B cell (primary cell): Measurements from ENCODE around the gene PODNL1. TPM values are rescaled to one million over a fixed set of nuclear protein-coding genes. Genes with fewer than 3 reads are reported as not detected.

ENCODE experiments used
- ATAC-seq: fragments of 200-7000 bp; cut with Tn5 transposase; one replicate; pipeline ENCODE4 v1.10.0; 2021; ENCODE audit warnings: low read depth, mild to moderate bottlenecking, moderate number of reproducible peaks, moderate library complexity
- CTCF ChIA-PET: fragments of 350-600 bp; sonication (Branson Sonifier 250); formaldehyde crosslinking; loops from one replicate; lab custom pipeline; 2021; ENCODE audit warnings: antibody characterized with exemption, inconsistent platforms; lab: Charles Lee
- POLR2A ChIA-PET: fragments of 350-600 bp; sonication (Branson Sonifier 250); formaldehyde crosslinking; loops from one replicate; lab custom pipeline; 2021; ENCODE audit warnings: antibody characterized with exemption; lab: Charles Lee
- DNase-seq: peaks from one replicate; pipeline ENCODE4 v3.0.0; 2013
- H2AFZ ChIP-seq: 2 replicates; pipeline ENCODE4 v1.6.1; 2012; ENCODE audit warnings: mild to moderate bottlenecking, low read depth, low read length; ENCODE audit not compliant: insufficient read depth, poor library complexity, severe bottlenecking
- H3K27ac ChIP-seq, 2 donors: 1 replicate in 1 of 2; 2 replicates in 1 of 2; pipeline ENCODE4 v1.5.1; 2012 to 2013; ENCODE audit warnings: low read length in 2 of 2, mild to moderate bottlenecking in 2 of 2, moderate library complexity in 1 of 2
- H3K27me3 ChIP-seq, 4 experiments: fragments of 200-600 bp in 1 of 4; sonication (generic) in 1 of 4; replicated peaks in 1 of 4; 1 replicate in 2 of 4; 2 replicates in 2 of 4; pipeline versions ENCODE4 v1.6.1 to v1.7.0; 2013 to 2016; ENCODE audit warnings: low read length in 3 of 4, mild to moderate bottlenecking in 2 of 4, mixed read lengths in 1 of 4, moderate library complexity in 1 of 4; ENCODE audit not compliant: insufficient read depth in 4 of 4, control insufficient read depth in 3 of 4; ENCODE audit errors: control extremely low read depth in 1 of 4
- H3K36me3 ChIP-seq, 2 experiments: replicated peaks in 1 of 2; 1 replicate in 1 of 2; 2 replicates in 1 of 2; pipeline versions ENCODE4 v1.6.1 to v1.7.1; 2013; ENCODE audit warnings: low read length in 1 of 2; ENCODE audit not compliant: insufficient read depth in 2 of 2, control insufficient read depth in 1 of 2; ENCODE audit errors: control extremely low read depth in 1 of 2, extremely low read depth in 1 of 2
- H3K4me1 ChIP-seq, 2 donors: fragments of 200-600 bp in 1 of 2; sonication (generic) in 1 of 2; 1 replicate in 1 of 2; 2 replicates in 1 of 2; pipeline versions ENCODE4 v1.5.1 to v1.6.1; 2013 to 2017; ENCODE audit warnings: low read length in 2 of 2; ENCODE audit not compliant: control insufficient read depth in 2 of 2, insufficient read depth in 2 of 2
- H3K4me2 ChIP-seq: replicated peaks from 2 replicates; pipeline ENCODE3; 2012; ENCODE audit warnings: mild to moderate bottlenecking, low read depth, low read length; ENCODE audit not compliant: poor library complexity, severe bottlenecking
- H3K4me3 ChIP-seq, 5 experiments: fragments of 200-600 bp in 1 of 5; sonication (generic) in 1 of 5; 1 replicate in 3 of 5; 2 replicates in 2 of 5; pipeline versions ENCODE4 v1.5.1 to v1.7.0; 2011 to 2016; ENCODE audit warnings: low read length in 4 of 5, mild to moderate bottlenecking in 4 of 5, low read depth in 2 of 5, control low read depth in 1 of 5, moderate library complexity in 1 of 5; ENCODE audit not compliant: insufficient read depth in 1 of 5; ENCODE audit errors: control extremely low read depth in 1 of 5, extremely low read depth in 1 of 5
- H3K79me2 ChIP-seq: fragments of 200-600 bp; sonication (generic); one replicate; pipeline ENCODE4 v1.6.0; 2016; ENCODE audit warnings: low read length; ENCODE audit not compliant: control insufficient read depth, insufficient read depth
- H3K9ac ChIP-seq: fragments of 200-600 bp; sonication (generic); 2 replicates; pipeline ENCODE4 v1.6.1; 2017; ENCODE audit warnings: mild to moderate bottlenecking, low read length, moderate library complexity
- H3K9me3 ChIP-seq, 3 donors: one replicate each; pipeline versions ENCODE4 v1.6.1 to v1.7.1; 2013; ENCODE audit warnings: low read length in 2 of 3; ENCODE audit not compliant: control insufficient read depth in 2 of 3, insufficient read depth in 1 of 3; ENCODE audit errors: control extremely low read depth in 1 of 3
- H4K20me1 ChIP-seq: 2 replicates; pipeline ENCODE4 v1.6.0; 2012; ENCODE audit warnings: mild to moderate bottlenecking, low read length; ENCODE audit not compliant: insufficient read depth, control insufficient read depth, poor library complexity, severe bottlenecking
- H3K27ac Mint-ChIP-seq: one replicate; pipeline ENCODE4 v1.8.0; 2021; ENCODE audit warnings: mixed read lengths
- H3K27me3 Mint-ChIP-seq: one replicate; pipeline ENCODE4 v1.8.0; 2021; ENCODE audit warnings: mixed read lengths
- H3K4me1 Mint-ChIP-seq: one replicate; pipeline ENCODE4 v1.8.0; 2021; ENCODE audit warnings: mixed read lengths
- H3K4me3 Mint-ChIP-seq: one replicate; pipeline ENCODE4 v1.8.0; 2021; ENCODE audit warnings: mixed read lengths
- H3K9me3 Mint-ChIP-seq: one replicate; pipeline ENCODE4 v1.8.0; 2022; ENCODE audit warnings: mixed read lengths; ENCODE audit not compliant: insufficient read depth
- CTCF ChIP-seq: fragments of 200-600 bp; IDR thresholded peaks from one replicate; pipeline ENCODE4 v1.8.0; 2022; ENCODE audit warnings: antibody characterized with exemption, mild to moderate bottlenecking
- EZH2 ChIP-seq: IDR thresholded peaks from 2 replicates; pipeline ENCODE4 v1.6.1; 2012; ENCODE audit warnings: borderline replicate concordance, low read depth, mild to moderate bottlenecking, moderate library complexity, low read length; ENCODE audit not compliant: insufficient read depth, poor library complexity, severe bottlenecking
- WGBS: methylation state at CpG from one replicate; pipeline ENCODE4 v1.1.5; 2013; ENCODE audit warnings: missing lambda C conversion rate; ENCODE audit not compliant: insufficient coverage; 5-methylcytosine and 5-hydroxymethylcytosine counted together
- intact Hi-C: fragments of 100-400 bp; cut with micrococcal nuclease; formaldehyde crosslinking; loops from one replicate; pipeline ENCODE4 v1.10.0; 2022
- polyA plus RNA-seq: library from polyadenylated mRNA; depleted of rRNA; stranded (reverse); fragments of >200 nt; gene quantifications from 2 replicates; pipeline ENCODE4 v1.2.3, GENCODE V29; 2012
- total RNA-seq, 2 donors: library from RNA; stranded (reverse); fragments of 120-200 nt in 1 of 2; gene quantifications; 1 replicate in 1 of 2; 2 replicates in 1 of 2; pipeline versions ENCODE4 v1.2.3 to v1.2.4, GENCODE V29; 2013 to 2022

The PODNL1 gene
- total and polyA plus RNA-seq, 2 donors (not counting 1 experiment from before 2014, with no cell fraction given), result not detected

GRCh38 chr19:13885826-13886365 lies 52.3 kb downstream of the PODNL1 start:
- Histone ChIP-seq H2AFZ (no peak overlapping the region), H3K9ac (no peak overlapping the region), H3K9me3 (no peaks in the 10 kb centered on the region), H3K4me2 (no peak overlapping the region), H3K4me1 (peaks cover 18 to 21% of the 10 kb centered on the region in 2 donors), H3K27me3 (peaks cover 0 to 9% (median 0%) of the 10 kb centered on the region in 4 experiments), H3K4me3 (no peak overlapping the region), H3K36me3 (no peaks in the 10 kb centered on the region), H4K20me1 (no peaks in the 10 kb centered on the region), H3K79me2 (no peaks in the 10 kb centered on the region), H3K27ac (no peak overlapping the region)
- no peak for DNase-seq
- no peak overlapping the region for H3K27ac Mint-ChIP-seq
- H3K4me1 Mint-ChIP-seq, result peaks cover 15% of the 10 kb centered on the region
- no peaks in the 10 kb centered on the region for H3K27me3 Mint-ChIP-seq
- no peak for TF ChIP-seq EZH2
- TF ChIP-seq CTCF, result no peak
- no peak for ATAC-seq
- ChIA-PET CTCF (interaction anchor here (0.7 to 2.3 kb wide), 7 partner anchors 24 to 188 kb away, joined by 3 to 10 read pairs (median 4); no protein-coding TSS in a partner anchor), POLR2A (no interaction called here)
- 63% methylated on average over 17 of the region's 20 CpGs for WGBS
- intact Hi-C loops, result no loop called here
- no peaks in the 10 kb centered on the region for H3K9me3 Mint-ChIP-seq
- H3K4me3 Mint-ChIP-seq, result no peak overlapping the region

- CTCF ChIA-PET, result interaction anchor here (0.6 to 9.3 kb wide), 6 partner anchors 157 to 333 kb away, joined by 3 to 92 read pairs (median 3); partner anchors contain the start of gene MISP3
- intact Hi-C loops, result no loop called here
These were observed 53.3 kb downstream of the PODNL1 start for GRCh38 chr19:13884726-13885591.

More at GRCh38 chr19:13884726-13885591, 53.3 kb downstream of the PODNL1 start:
- Histone ChIP-seq H3K27ac (no peak overlapping the region), H3K4me2 (no peak overlapping the region), H3K27me3 (peaks cover 0 to 9% (median 0%) of the 10 kb centered on the region in 4 experiments), H3K9me3 (no peaks in the 10 kb centered on the region), H3K36me3 (no peaks in the 10 kb centered on the region), H4K20me1 (no peaks in the 10 kb centered on the region), H3K4me3 (no peak overlapping the region), H3K9ac (no peak overlapping the region), H3K4me1 (peaks cover 26 to 29% of the 10 kb centered on the region in 2 donors), H2AFZ (no peak overlapping the region), H3K79me2 (no peaks in the 10 kb centered on the region)
- ATAC-seq (no peak), DNase-seq (no peak)
- TF ChIP-seq EZH2 (no peak), CTCF (no peak)
- H3K27ac Mint-ChIP-seq, result peak overlapping the region; percentile 37
- peaks cover 23% of the 10 kb centered on the region for H3K4me1 Mint-ChIP-seq
- no peaks in the 10 kb centered on the region for H3K9me3 Mint-ChIP-seq
- H3K27me3 Mint-ChIP-seq, result no peaks in the 10 kb centered on the region
- H3K4me3 Mint-ChIP-seq, result no peak overlapping the region
- POLR2A ChIA-PET, result no interaction called here
- WGBS, result 90% methylated on average over 16 of the region's 26 CpGs
